ENCODE measurements around the gene SRRM3. TPM values are rescaled to one million over a fixed set of nuclear protein-coding genes. Genes with fewer than 3 reads are reported as not detected.

The SRRM3 gene
- total RNA-seq, 1 donor from 2014 or later, result 4.0 TPM

DNA sequence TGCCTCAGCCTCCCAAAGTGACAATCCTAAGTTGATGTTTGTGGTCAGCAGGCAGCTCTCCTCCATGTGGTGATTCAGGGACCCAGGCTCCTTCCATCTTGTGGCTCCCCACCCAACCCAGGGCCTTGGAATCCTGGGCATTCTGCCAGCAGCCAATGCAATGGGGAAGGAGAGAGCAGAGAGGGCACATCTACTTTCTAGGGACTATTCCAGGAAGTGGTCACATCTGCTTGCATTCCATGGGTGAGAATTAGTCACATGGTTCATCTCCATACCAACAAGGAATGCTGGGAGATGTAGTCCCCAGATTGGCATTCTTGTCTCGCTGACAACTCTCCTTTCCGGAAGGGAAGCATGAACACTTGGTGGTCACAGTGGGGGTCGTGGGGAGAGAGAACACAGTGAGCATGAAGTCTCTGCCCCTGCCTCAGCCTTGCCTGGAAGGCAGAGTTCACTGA is 9.9 kb upstream of the SRRM3 start:
- no peak for DNase-seq (ENCODE audit: extremely low spot score, unreplicated experiment)
- Mint-ChIP-seq H3K27me3 (peaks cover 14% of the 10 kb centered on the region), H3K9me3 (no peaks in the 10 kb centered on the region), H3K4me1 (ENCODE audit: unreplicated experiment) (no peaks in the 10 kb centered on the region), H3K36me3 (no peaks in the 10 kb centered on the region), H3K27ac (no peak overlapping the region), H3K4me3 (no peak overlapping the region)
- no peak for TF ChIP-seq CTCF (conservative IDR thresholded peaks at IDR 0.05)

GRCh38 chr7:76193466-76193865 is 8.2 kb upstream of the SRRM3 start:
- H3K36me3 Mint-ChIP-seq, result no peaks in the 10 kb centered on the region
- H3K9me3 Mint-ChIP-seq, result no peaks in the 10 kb centered on the region
- H3K4me3 Mint-ChIP-seq, result no peak overlapping the region
- H3K27ac Mint-ChIP-seq, result no peak overlapping the region
- no peak for TF ChIP-seq CTCF (conservative IDR thresholded peaks at IDR 0.05)
- no peaks in the 10 kb centered on the region for H3K4me1 Mint-ChIP-seq (ENCODE audit: unreplicated experiment)
- H3K27me3 Mint-ChIP-seq, result peaks cover 15% of the 10 kb centered on the region
- DNase-seq (ENCODE audit: extremely low spot score, unreplicated experiment), result no peak

GRCh38 chr7:76193883-76194282 is 7.8 kb upstream of the SRRM3 start:
- no peak for DNase-seq (ENCODE audit: extremely low spot score, unreplicated experiment)
- peaks cover 15% of the 10 kb centered on the region for H3K27me3 Mint-ChIP-seq
- no peak overlapping the region for H3K4me3 Mint-ChIP-seq
- H3K27ac Mint-ChIP-seq, result no peak overlapping the region
- H3K9me3 Mint-ChIP-seq, result no peaks in the 10 kb centered on the region
- H3K36me3 Mint-ChIP-seq, result no peaks in the 10 kb centered on the region
- TF ChIP-seq CTCF (conservative IDR thresholded peaks at IDR 0.05), result no peak
- no peaks in the 10 kb centered on the region for H3K4me1 Mint-ChIP-seq (ENCODE audit: unreplicated experiment)

- no peak for DNase-seq (ENCODE audit: extremely low spot score, unreplicated experiment)
- Mint-ChIP-seq H3K9me3 (no peaks in the 10 kb centered on the region), H3K27me3 (peaks cover 15% of the 10 kb centered on the region)
Observed at GRCh38 chr7:76196786-76197185, 4.9 kb upstream of the SRRM3 start.

DNA sequence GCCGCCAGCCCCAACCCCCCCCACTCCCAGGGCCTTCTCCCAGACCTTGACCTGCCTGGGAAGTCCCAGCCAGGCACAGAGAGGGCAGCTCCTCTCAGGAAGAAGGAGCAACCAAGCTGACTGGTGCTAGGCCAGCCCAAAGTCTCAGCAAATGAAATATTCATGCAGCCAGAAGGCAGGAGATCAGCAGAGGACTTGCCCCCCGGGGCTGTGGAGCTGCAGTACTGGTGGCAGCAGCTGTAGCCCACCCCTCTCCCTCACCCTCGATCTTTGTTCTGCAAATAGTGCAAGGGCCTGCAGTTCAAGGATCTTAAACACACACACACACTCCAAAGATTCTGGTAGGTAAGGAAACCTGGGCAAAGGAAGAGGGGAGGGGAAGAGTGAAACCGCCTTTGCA is 3.5 kb upstream of the SRRM3 start:
- DNase-seq (ENCODE audit: extremely low spot score, unreplicated experiment), result no peak
- Mint-ChIP-seq H3K4me3 (no peak overlapping the region), H3K9me3 (no peaks in the 10 kb centered on the region), H3K27me3 (peaks cover 13% of the 10 kb centered on the region), H3K27ac (no peak overlapping the region), H3K4me1 (ENCODE audit: unreplicated experiment) (no peaks in the 10 kb centered on the region), H3K36me3 (no peaks in the 10 kb centered on the region)
- no peak for TF ChIP-seq CTCF (conservative IDR thresholded peaks at IDR 0.05)

More at GRCh38 chr7:76196786-76197185, 4.9 kb upstream of the SRRM3 start:
- no peak overlapping the region for H3K27ac Mint-ChIP-seq
- TF ChIP-seq CTCF (conservative IDR thresholded peaks at IDR 0.05), result no peak
- no peaks in the 10 kb centered on the region for H3K4me1 Mint-ChIP-seq (ENCODE audit: unreplicated experiment)
- H3K4me3 Mint-ChIP-seq, result no peak overlapping the region
- no peaks in the 10 kb centered on the region for H3K36me3 Mint-ChIP-seq

DNA sequence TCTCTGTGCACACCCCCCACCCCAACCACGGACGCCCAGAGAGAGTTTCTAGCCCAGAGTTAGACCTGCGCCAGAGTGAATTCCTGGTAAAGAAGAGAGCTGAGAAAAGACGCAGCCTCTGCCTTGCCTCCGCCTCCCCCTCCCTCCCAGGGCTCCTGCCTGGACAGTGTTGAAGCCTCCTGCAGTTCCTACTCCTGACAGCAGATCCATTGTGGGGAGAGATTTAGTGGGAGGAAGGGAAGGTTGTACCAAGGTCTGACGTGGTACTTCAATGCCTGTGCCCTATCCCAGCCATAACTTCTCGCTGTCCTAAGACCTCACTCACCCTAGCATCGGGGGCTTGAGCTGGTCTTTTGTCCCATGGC is 952 bp downstream of the SRRM3 start:
- H3K4me1 Mint-ChIP-seq (ENCODE audit: unreplicated experiment), result no peaks in the 10 kb centered on the region
- H3K9me3 Mint-ChIP-seq, result no peaks in the 10 kb centered on the region
- TF ChIP-seq CTCF (conservative IDR thresholded peaks at IDR 0.05), result no peak
- H3K36me3 Mint-ChIP-seq, result no peaks in the 10 kb centered on the region
- peaks cover 32% of the 10 kb centered on the region for H3K27me3 Mint-ChIP-seq
- no peak overlapping the region for H3K27ac Mint-ChIP-seq
- DNase-seq (ENCODE audit: extremely low spot score, unreplicated experiment), result no peak
- peak overlapping the region; percentile 58 for H3K4me3 Mint-ChIP-seq
